GM12878 (cell line): Measurements from ENCODE around the gene LSM10. TPM values are rescaled to one million over a fixed set of nuclear protein-coding genes. Genes with fewer than 3 reads are reported as not detected.
A peak's percentile ranks its signal among the peaks of the same experiment; 100 is the strongest.

Experiments
- ATAC-seq: fragments of 200-7000 bp; cut with Tn5 transposase; 3 replicates; pipeline ENCODE4 v1.9.1; 2020; ENCODE audit warnings: mild to moderate bottlenecking, moderate library complexity
- BruUV-seq: library from RNA; stranded (reverse); fragments of 400-500 nt; replicated peaks from 2 replicates; lab custom pipeline; 2021; lab: Mats Ljungman, UMichigan
- CTCF ChIA-PET: fragments of 300-600 bp; sonication (Branson Sonifier 250); formaldehyde crosslinking; extraction: SDS; loops from one replicate; lab custom pipeline; 2021; ENCODE audit warnings: inconsistent platforms; lab: Yijun Ruan, JAX
- POLR2A ChIA-PET: fragments of 350-600 bp; formaldehyde crosslinking; extraction: SDS; loops from one replicate; lab custom pipeline; 2021; ENCODE audit warnings: inconsistent platforms; lab: Charles Lee
- RAD21 ChIA-PET: fragments of 300-600 bp; sonication (Branson Sonifier 250); formaldehyde crosslinking; loops from one replicate; lab custom pipeline; 2023; ENCODE audit warnings: antibody characterized with exemption; ENCODE audit not compliant: unreplicated experiment; lab: Charles Lee
- SMC1A ChIA-PET: fragments of 300-600 bp; sonication (Branson Sonifier 250); formaldehyde crosslinking; loops from one replicate; lab custom pipeline; 2023; ENCODE audit not compliant: unreplicated experiment, uncharacterized antibody; lab: Charles Lee
- DNase-seq: peaks from one replicate; pipeline ENCODE4 v3.0.0-alpha.2; 2011; ENCODE audit warnings: low read depth, low spot score
- FAIRE-seq: peaks from 3 replicates; lab custom pipeline; 2011; peaks lifted over from hg19 to GRCh38; lab: Jason Lieb, UNC
- H2AFZ ChIP-seq: 2 replicates; pipeline ENCODE4 v1.6.0; 2011; ENCODE audit warnings: low read depth, low read length, control low read depth; ENCODE audit not compliant: control insufficient read depth
- H3K27ac ChIP-seq: 2 replicates; pipeline ENCODE4 v1.5.1; 2011; ENCODE audit warnings: control low read depth; ENCODE audit not compliant: control insufficient read depth, insufficient read depth
- H3K27me3 ChIP-seq, 2 experiments: replicated peaks in 1 of 2; 2 replicates each; pipeline versions ENCODE4 v1.6.0 to v1.6.1; 2011; ENCODE audit warnings: low read length in 1 of 2; ENCODE audit not compliant: control insufficient read depth in 2 of 2, insufficient read depth in 2 of 2
- H3K36me3 ChIP-seq, 2 experiments: 2 replicates each; pipeline ENCODE4 v1.5.1; 2011; ENCODE audit warnings: low read length in 1 of 2; ENCODE audit not compliant: control insufficient read depth in 2 of 2, insufficient read depth in 2 of 2
- H3K4me1 ChIP-seq: 2 replicates; pipeline ENCODE4 v1.6.1; 2011; ENCODE audit warnings: mild to moderate bottlenecking, low read length, moderate library complexity, mixed read lengths; ENCODE audit not compliant: control insufficient read depth, insufficient read depth
- H3K4me2 ChIP-seq: 2 replicates; pipeline ENCODE4 v1.6.0; 2011; ENCODE audit warnings: control low read depth; ENCODE audit not compliant: control insufficient read depth, insufficient read depth
- H3K4me3 ChIP-seq: fragments of 200-600 bp; sonication (generic); 2 replicates; pipeline ENCODE4 v1.5.1; 2016
- H3K79me2 ChIP-seq: 2 replicates; pipeline ENCODE4 v1.6.0; 2011; ENCODE audit warnings: low read length; ENCODE audit not compliant: control insufficient read depth, insufficient read depth
- H3K9ac ChIP-seq: 2 replicates; pipeline ENCODE4 v1.8.0; 2011; ENCODE audit warnings: low read length, control low read depth, mixed read lengths; ENCODE audit not compliant: control insufficient read depth, insufficient read depth
- H3K9me3 ChIP-seq: replicated peaks from 3 replicates; pipeline ENCODE4 v1.5.1; 2011; ENCODE audit warnings: mild to moderate bottlenecking, low read length; ENCODE audit not compliant: control insufficient read depth, insufficient read depth
- H4K20me1 ChIP-seq: 2 replicates; pipeline ENCODE4 v1.6.0; 2011; ENCODE audit not compliant: control insufficient read depth, insufficient read depth
- BRCA1 ChIP-seq: IDR thresholded peaks from 2 replicates; pipeline ENCODE4 v1.6.1; 2011; ENCODE audit warnings: low read depth, low read length, improper control_type of control experiment
- JUND ChIP-seq: IDR thresholded peaks from 2 replicates; pipeline ENCODE4 v1.6.1; 2012; ENCODE audit warnings: low read depth, mild to moderate bottlenecking, low read length, improper control_type of control experiment, moderate library complexity
- TARDBP ChIP-seq: IDR thresholded peaks from 2 replicates; pipeline ENCODE4 v1.6.1; 2016; ENCODE audit warnings: borderline replicate concordance
- TBL1XR1 ChIP-seq: IDR thresholded peaks from 2 replicates; pipeline ENCODE4 v1.6.1; 2012; ENCODE audit warnings: low read depth, low read length, improper control_type of control experiment
- ZNF217 ChIP-seq: fragments of 450-650 bp; IDR thresholded peaks from 2 replicates; pipeline ENCODE4 v1.6.1; 2017; ENCODE audit warnings: antibody characterized with exemption, mild to moderate bottlenecking
- WGBS: methylation state at CpG from one replicate; pipeline ENCODE4 v1.1.6; 2016; ENCODE audit warnings: low lambda C conversion rate; ENCODE audit not compliant: insufficient replicate concordance, insufficient coverage; ENCODE audit errors: missing lambda C conversion rate; 5-methylcytosine and 5-hydroxymethylcytosine counted together
- in situ Hi-C: fragments of 300-500 bp; cut with MboI; formaldehyde crosslinking; loops from 9 replicates; pipeline ENCODE4 v1.14.3; 2018; ENCODE audit warnings: mixed read lengths
- intact Hi-C: fragments of 100-400 bp; cut with micrococcal nuclease; formaldehyde crosslinking; loops from one replicate; pipeline ENCODE4 v1.14.2; 2022; ENCODE audit not compliant: unreplicated experiment
- polyA plus RNA-seq, 11 experiments: library from polyadenylated mRNA; depleted of rRNA in 4 of 11; unstranded in 6 of 11; stranded (reverse) in 5 of 11; fragments of >200 nt; fragmentation: Nextera tagmentation in 4 of 11; fragmentation: Illumina TruSeq in 1 of 11; extraction: Ambion mirVana in 4 of 11; extraction: Trizol in 1 of 11; gene quantifications; 1 replicate in 1 of 11; 2 replicates in 10 of 11; pipeline versions ENCODE4 v1.2.1 to v1.2.3, GENCODE V29; 2011 to 2016; ENCODE audit warnings: inconsistent platforms in 2 of 11, missing spikeins in 2 of 11, low read depth in 1 of 11
- total RNA-seq, 4 experiments: library from RNA; depleted of rRNA in 3 of 4; stranded (reverse); fragments of >200 nt in 3 of 4; fragmentation: Illumina TruSeq in 1 of 4; extraction: Trizol in 1 of 4; gene quantifications; 2 replicates each; pipeline versions ENCODE4 v1.2.1 to v1.2.3, GENCODE V29; 2013 to 2021
- TF ChIP-seq, protein P1 (sequence below): fragments of 450-650 bp; conservative IDR thresholded peaks from 2 replicates; pipeline ENCODE4 v1.6.1; 2017; ENCODE audit warnings: mild to moderate bottlenecking, moderate library complexity
- TF ChIP-seq, protein P2 (sequence below): IDR thresholded peaks from 2 replicates; pipeline ENCODE4 v1.6.1; 2011; ENCODE audit warnings: low read depth, mild to moderate bottlenecking, low read length, moderate library complexity, borderline replicate concordance; ENCODE audit errors: extremely low read depth
- TF ChIP-seq, protein P3 (sequence below): fragments of 450-650 bp; formaldehyde crosslinking; IDR thresholded peaks from 2 replicates; pipeline ENCODE4 v1.5.0; 2022; ENCODE audit warnings: mild to moderate bottlenecking, missing genetic modification characterization
- TF ChIP-seq, protein P4 (sequence below): fragments of 450-650 bp; IDR thresholded peaks from 2 replicates; pipeline ENCODE4 v1.6.1; 2018; ENCODE audit warnings: borderline replicate concordance, mild to moderate bottlenecking; ENCODE audit not compliant: partially characterized antibody
- TF ChIP-seq, protein P5 (sequence below): fragments of 450-650 bp; IDR thresholded peaks from 2 replicates; pipeline ENCODE4 v1.6.1; 2017; ENCODE audit warnings: mild to moderate bottlenecking, moderate library complexity

Gene LSM10
- total and polyA plus RNA-seq, 10 of the 15 experiments (the other 5 are each of a cell fraction or from before 2014, with no cell fraction given), result 13.1 to 103 (median 57.5) TPM

DNA sequence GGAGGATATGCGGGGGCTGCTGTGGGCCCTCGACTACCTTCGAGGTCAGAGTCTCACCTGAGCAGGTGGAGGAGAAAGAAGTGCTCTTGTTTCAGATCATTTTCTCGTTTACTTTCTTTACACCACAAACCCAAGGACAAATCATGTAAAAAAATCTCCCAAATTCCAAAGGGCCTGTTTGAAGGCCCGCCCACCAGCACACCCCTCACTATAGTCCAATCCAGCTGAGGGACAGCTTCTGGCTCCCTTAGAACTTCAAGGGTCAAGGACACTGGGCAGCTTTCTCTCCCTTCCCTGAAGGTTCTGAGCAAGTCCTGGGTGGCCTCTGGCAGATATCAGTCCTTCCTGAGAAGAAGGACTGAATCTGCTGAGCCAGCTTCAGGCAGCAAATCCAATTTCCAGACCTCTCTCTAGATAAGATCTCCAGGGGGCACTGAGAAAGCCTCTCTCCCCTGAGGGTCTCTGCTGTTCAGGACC, 17.5 kb downstream of the LSM10 start:
- 0 out of 4 replicates have a peak, but pooled peaks cover 0 to 7% of the 10 kb centered on the region in 2 experiments for H3K36me3 ChIP-seq
- H3K79me2 ChIP-seq, result peaks cover 70% of the 10 kb centered on the region
- ChIA-PET RAD21 (no interaction called here), CTCF (interaction anchor here (0.7 to 2.8 kb wide), 3 partner anchors 12 to 42 kb away, joined by 3 to 16 read pairs (median 3); no protein-coding TSS in a partner anchor), SMC1A (interaction anchor here (0.9 to 1.6 kb wide), 2 partner anchors 13 to 42 kb away, joined by 3 to 4 read pairs; no protein-coding TSS in a partner anchor), POLR2A (no interaction called here)
- no peaks in the 10 kb centered on the region for H3K27me3 ChIP-seq
- peak overlapping the region; percentile 47 for H3K9ac ChIP-seq
- DNase-seq (no peak), ATAC-seq (no peak), FAIRE-seq (no peak)
- WGBS, result 84% methylated on average over 5 of the region's 5 CpGs
- H2AFZ ChIP-seq, result no peak overlapping the region
- no peak overlapping the region for H3K4me3 ChIP-seq
- no peaks in the 10 kb centered on the region for H4K20me1 ChIP-seq
- no peak overlapping the region for H3K27ac ChIP-seq
- intact Hi-C loops, result loop anchor here (10.0 kb wide), 2 partner anchors 155 to 225 kb away; partner anchors contain the start of genes MAP7D1 and THRAP3
- H3K4me2 ChIP-seq, result no peak overlapping the region; the same call in 1 of the 2 replicates
- peaks cover 12% of the 10 kb centered on the region for H3K4me1 ChIP-seq
- in situ Hi-C loops, result no loop called here
- H3K9me3 ChIP-seq, result no peaks in the 10 kb centered on the region
- no TSS peak for BruUV-seq
- TF ChIP-seq, protein P1, sequence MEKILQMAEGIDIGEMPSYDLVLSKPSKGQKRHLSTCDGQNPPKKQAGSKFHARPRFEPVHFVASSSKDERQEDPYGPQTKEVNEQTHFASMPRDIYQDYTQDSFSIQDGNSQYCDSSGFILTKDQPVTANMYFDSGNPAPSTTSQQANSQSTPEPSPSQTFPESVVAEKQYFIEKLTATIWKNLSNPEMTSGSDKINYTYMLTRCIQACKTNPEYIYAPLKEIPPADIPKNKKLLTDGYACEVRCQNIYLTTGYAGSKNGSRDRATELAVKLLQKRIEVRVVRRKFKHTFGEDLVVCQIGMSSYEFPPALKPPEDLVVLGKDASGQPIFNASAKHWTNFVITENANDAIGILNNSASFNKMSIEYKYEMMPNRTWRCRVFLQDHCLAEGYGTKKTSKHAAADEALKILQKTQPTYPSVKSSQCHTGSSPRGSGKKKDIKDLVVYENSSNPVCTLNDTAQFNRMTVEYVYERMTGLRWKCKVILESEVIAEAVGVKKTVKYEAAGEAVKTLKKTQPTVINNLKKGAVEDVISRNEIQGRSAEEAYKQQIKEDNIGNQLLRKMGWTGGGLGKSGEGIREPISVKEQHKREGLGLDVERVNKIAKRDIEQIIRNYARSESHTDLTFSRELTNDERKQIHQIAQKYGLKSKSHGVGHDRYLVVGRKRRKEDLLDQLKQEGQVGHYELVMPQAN, result no peak
- TF ChIP-seq JUND (no peak), TARDBP (no peak), TBL1XR1 (no peak), BRCA1 (no peak), ZNF217 (no peak)
- TF ChIP-seq, protein P2, sequence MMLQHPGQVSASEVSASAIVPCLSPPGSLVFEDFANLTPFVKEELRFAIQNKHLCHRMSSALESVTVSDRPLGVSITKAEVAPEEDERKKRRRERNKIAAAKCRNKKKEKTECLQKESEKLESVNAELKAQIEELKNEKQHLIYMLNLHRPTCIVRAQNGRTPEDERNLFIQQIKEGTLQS, result no peak
- TF ChIP-seq, protein P3, sequence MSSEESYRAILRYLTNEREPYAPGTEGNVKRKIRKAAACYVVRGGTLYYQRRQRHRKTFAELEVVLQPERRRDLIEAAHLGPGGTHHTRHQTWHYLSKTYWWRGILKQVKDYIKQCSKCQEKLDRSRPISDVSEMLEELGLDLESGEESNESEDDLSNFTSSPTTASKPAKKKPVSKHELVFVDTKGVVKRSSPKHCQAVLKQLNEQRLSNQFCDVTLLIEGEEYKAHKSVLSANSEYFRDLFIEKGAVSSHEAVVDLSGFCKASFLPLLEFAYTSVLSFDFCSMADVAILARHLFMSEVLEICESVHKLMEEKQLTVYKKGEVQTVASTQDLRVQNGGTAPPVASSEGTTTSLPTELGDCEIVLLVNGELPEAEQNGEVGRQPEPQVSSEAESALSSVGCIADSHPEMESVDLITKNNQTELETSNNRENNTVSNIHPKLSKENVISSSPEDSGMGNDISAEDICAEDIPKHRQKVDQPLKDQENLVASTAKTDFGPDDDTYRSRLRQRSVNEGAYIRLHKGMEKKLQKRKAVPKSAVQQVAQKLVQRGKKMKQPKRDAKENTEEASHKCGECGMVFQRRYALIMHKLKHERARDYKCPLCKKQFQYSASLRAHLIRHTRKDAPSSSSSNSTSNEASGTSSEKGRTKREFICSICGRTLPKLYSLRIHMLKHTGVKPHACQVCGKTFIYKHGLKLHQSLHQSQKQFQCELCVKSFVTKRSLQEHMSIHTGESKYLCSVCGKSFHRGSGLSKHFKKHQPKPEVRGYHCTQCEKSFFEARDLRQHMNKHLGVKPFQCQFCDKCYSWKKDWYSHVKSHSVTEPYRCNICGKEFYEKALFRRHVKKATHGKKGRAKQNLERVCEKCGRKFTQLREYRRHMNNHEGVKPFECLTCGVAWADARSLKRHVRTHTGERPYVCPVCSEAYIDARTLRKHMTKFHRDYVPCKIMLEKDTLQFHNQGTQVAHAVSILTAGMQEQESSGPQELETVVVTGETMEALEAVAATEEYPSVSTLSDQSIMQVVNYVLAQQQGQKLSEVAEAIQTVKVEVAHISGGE (CRISPR knock-in tag), result no peak
- TF ChIP-seq, protein P4, sequence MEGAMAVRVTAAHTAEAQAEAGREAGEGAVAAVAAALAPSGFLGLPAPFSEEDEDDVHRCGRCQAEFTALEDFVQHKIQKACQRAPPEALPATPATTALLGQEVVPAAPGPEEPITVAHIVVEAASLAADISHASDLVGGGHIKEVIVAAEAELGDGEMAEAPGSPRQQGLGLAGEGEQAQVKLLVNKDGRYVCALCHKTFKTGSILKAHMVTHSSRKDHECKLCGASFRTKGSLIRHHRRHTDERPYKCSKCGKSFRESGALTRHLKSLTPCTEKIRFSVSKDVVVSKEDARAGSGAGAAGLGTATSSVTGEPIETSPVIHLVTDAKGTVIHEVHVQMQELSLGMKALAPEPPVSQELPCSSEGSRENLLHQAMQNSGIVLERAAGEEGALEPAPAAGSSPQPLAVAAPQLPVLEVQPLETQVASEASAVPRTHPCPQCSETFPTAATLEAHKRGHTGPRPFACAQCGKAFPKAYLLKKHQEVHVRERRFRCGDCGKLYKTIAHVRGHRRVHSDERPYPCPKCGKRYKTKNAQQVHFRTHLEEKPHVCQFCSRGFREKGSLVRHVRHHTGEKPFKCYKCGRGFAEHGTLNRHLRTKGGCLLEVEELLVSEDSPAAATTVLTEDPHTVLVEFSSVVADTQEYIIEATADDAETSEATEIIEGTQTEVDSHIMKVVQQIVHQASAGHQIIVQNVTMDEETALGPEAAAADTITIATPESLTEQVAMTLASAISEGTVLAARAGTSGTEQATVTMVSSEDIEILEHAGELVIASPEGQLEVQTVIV, result no peak
- TF ChIP-seq, protein P5, sequence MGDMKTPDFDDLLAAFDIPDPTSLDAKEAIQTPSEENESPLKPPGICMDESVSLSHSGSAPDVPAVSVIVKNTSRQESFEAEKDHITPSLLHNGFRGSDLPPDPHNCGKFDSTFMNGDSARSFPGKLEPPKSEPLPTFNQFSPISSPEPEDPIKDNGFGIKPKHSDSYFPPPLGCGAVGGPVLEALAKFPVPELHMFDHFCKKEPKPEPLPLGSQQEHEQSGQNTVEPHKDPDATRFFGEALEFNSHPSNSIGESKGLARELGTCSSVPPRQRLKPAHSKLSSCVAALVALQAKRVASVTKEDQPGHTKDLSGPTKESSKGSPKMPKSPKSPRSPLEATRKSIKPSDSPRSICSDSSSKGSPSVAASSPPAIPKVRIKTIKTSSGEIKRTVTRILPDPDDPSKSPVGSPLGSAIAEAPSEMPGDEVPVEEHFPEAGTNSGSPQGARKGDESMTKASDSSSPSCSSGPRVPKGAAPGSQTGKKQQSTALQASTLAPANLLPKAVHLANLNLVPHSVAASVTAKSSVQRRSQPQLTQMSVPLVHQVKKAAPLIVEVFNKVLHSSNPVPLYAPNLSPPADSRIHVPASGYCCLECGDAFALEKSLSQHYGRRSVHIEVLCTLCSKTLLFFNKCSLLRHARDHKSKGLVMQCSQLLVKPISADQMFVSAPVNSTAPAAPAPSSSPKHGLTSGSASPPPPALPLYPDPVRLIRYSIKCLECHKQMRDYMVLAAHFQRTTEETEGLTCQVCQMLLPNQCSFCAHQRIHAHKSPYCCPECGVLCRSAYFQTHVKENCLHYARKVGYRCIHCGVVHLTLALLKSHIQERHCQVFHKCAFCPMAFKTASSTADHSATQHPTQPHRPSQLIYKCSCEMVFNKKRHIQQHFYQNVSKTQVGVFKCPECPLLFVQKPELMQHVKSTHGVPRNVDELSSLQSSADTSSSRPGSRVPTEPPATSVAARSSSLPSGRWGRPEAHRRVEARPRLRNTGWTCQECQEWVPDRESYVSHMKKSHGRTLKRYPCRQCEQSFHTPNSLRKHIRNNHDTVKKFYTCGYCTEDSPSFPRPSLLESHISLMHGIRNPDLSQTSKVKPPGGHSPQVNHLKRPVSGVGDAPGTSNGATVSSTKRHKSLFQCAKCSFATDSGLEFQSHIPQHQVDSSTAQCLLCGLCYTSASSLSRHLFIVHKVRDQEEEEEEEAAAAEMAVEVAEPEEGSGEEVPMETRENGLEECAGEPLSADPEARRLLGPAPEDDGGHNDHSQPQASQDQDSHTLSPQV, result no peak
